BE2C (cell line): ENCODE data around the gene EXOC2.

Experiments
- DNase-seq: peaks from one replicate; pipeline ENCODE4 v3.0.0-alpha.2; 2020
- H3K27me3 ChIP-seq: fragments of 250-450 bp; sonication (Bioruptor Pico); 2 replicates; pipeline ENCODE4 v1.5.1; 2020; ENCODE audit warnings: mild to moderate bottlenecking
- H3K36me3 ChIP-seq: fragments of 250-450 bp; sonication (Bioruptor Pico); 2 replicates; pipeline ENCODE4 v1.5.1; 2020; ENCODE audit warnings: mild to moderate bottlenecking
- H3K4me1 ChIP-seq: fragments of 250-450 bp; sonication (Bioruptor Pico); 2 replicates; pipeline ENCODE4 v1.5.1; 2020
- H3K4me3 ChIP-seq: 2 replicates; pipeline ENCODE4 v1.5.1; 2011; ENCODE audit warnings: low read depth, low read length
- H3K9me3 ChIP-seq: fragments of 250-450 bp; sonication (Bioruptor Pico); 2 replicates; pipeline ENCODE4 v1.5.1; 2020
- CTCF ChIP-seq: IDR thresholded peaks from 2 replicates; pipeline ENCODE4 v1.5.1; 2012; ENCODE audit warnings: mild to moderate bottlenecking, low read depth, low read length

Gene EXOC2

GRCh38 chr6:439641-440167, 253.2 kb downstream of the EXOC2 start:
- no peak for DNase-seq

GRCh38 chr6:438634-439170, 254.2 kb downstream of the EXOC2 start:
- Histone ChIP-seq H3K4me1 (no peaks in the 10 kb centered on the region), H3K36me3 (no peaks in the 10 kb centered on the region), H3K9me3 (no peaks in the 10 kb centered on the region), H3K27me3 (no peaks in the 10 kb centered on the region; the same call in none of the 2 replicates), H3K4me3 (no peak overlapping the region)
- no peak for DNase-seq
- TF ChIP-seq CTCF, result no peak

More at GRCh38 chr6:439641-440167, 253.2 kb downstream of the EXOC2 start:
- Histone ChIP-seq H3K9me3 (no peaks in the 10 kb centered on the region), H3K36me3 (no peaks in the 10 kb centered on the region), H3K4me1 (no peaks in the 10 kb centered on the region), H3K27me3 (no peaks in the 10 kb centered on the region; the same call in 1 of the 2 replicates), H3K4me3 (no peak overlapping the region)
- TF ChIP-seq CTCF, result no peak

GRCh38 chr6:437037-437392, 255.9 kb downstream of the EXOC2 start:
- no peaks in the 10 kb centered on the region for H3K4me1 ChIP-seq
- H3K27me3 ChIP-seq, result no peaks in the 10 kb centered on the region; the same call in none of the 2 replicates
- no peaks in the 10 kb centered on the region for H3K36me3 ChIP-seq
- no peak overlapping the region for H3K4me3 ChIP-seq
- H3K9me3 ChIP-seq, result no peaks in the 10 kb centered on the region
- no peak for DNase-seq
- no peak for TF ChIP-seq CTCF

GRCh38 chr6:436308-437036, 256.5 kb downstream of the EXOC2 start:
- H3K4me1 ChIP-seq, result no peaks in the 10 kb centered on the region
- H3K9me3 ChIP-seq, result no peaks in the 10 kb centered on the region
- H3K27me3 ChIP-seq, result no peaks in the 10 kb centered on the region; the same call in none of the 2 replicates
- TF ChIP-seq CTCF, result no peak
- no peak for DNase-seq
- H3K36me3 ChIP-seq, result no peaks in the 10 kb centered on the region
- H3K4me3 ChIP-seq, result no peak overlapping the region

- Histone ChIP-seq H3K27me3 (no peaks in the 10 kb centered on the region; the same call in none of the 2 replicates), H3K4me3 (no peak overlapping the region), H3K36me3 (no peaks in the 10 kb centered on the region), H3K9me3 (no peaks in the 10 kb centered on the region), H3K4me1 (no peaks in the 10 kb centered on the region)
- no peak for DNase-seq
- TF ChIP-seq CTCF, result no peak
These were observed 257.3 kb downstream of the EXOC2 start for GRCh38 chr6:435441-436307.
